OCI-LY3 (cell line): ENCODE measurements around the gene KIF3B.
"Not testable (repeated sequence)": the region's sequence is repeated elsewhere in the genome, so short reads cannot be mapped to it uniquely, and the experiment has no call there.

Source experiments
- H2AFZ ChIP-seq: fragments of 200-600, 300-600 bp; shearing (Covaris generic); 2 replicates; pipeline ENCODE4 v1.6.0; 2014; ENCODE audit warnings: antibody characterized with exemption, low read depth, low read length
- H3K27ac ChIP-seq: fragments of 200-600, 300-600 bp; sonication (generic); 2 replicates; pipeline ENCODE4 v1.5.1; 2014; ENCODE audit warnings: mild to moderate bottlenecking, low read length, moderate library complexity, mixed read lengths
- H3K27me3 ChIP-seq: fragments of 200-600, 300-600 bp; sonication (generic); 2 replicates; pipeline ENCODE4 v1.6.1; 2014; ENCODE audit warnings: low read depth, low read length, mixed read lengths
- H3K36me3 ChIP-seq: fragments of 200-600, 300-600 bp; sonication (generic); replicated peaks from 2 replicates; pipeline ENCODE3; 2014; ENCODE audit warnings: low read depth, low read length, mixed read lengths
- H3K4me1 ChIP-seq: fragments of 300-600, 200-600 bp; sonication (generic); 2 replicates; pipeline ENCODE4 v1.6.1; 2014; ENCODE audit warnings: low read length, mixed read lengths
- H3K4me2 ChIP-seq: fragments of 200-600, 300-600 bp; sonication (generic); 2 replicates; pipeline ENCODE4 v1.6.1; 2014; ENCODE audit warnings: low read length, mixed read lengths
- H3K4me3 ChIP-seq: fragments of 300-600, 200-600 bp; sonication (generic); 2 replicates; pipeline ENCODE4 v1.5.1; 2014; ENCODE audit warnings: antibody characterized with exemption, mild to moderate bottlenecking, low read length, moderate library complexity
- H3K79me2 ChIP-seq: fragments of 300-600, 200-600 bp; shearing (Covaris generic); 2 replicates; pipeline ENCODE4 v1.6.1; 2014; ENCODE audit warnings: mild to moderate bottlenecking, low read length, mixed read lengths
- H3K9ac ChIP-seq: fragments of 300-600, 200-600 bp; shearing (Covaris generic); 2 replicates; pipeline ENCODE4 v1.6.0; 2014; ENCODE audit warnings: mild to moderate bottlenecking, low read length, moderate library complexity
- H3K9me3 ChIP-seq: fragments of 200-600, 300-600 bp; shearing (Covaris generic); 2 replicates; pipeline ENCODE4 v1.6.1; 2014; ENCODE audit warnings: low read length, mixed read lengths; ENCODE audit not compliant: insufficient read depth
- H4K20me1 ChIP-seq: fragments of 200-600, 300-600 bp; sonication (generic); 2 replicates; pipeline ENCODE4 v1.6.1; 2016; ENCODE audit warnings: low read length, mixed read lengths; ENCODE audit not compliant: insufficient read depth
- EZH2phosphoT487 ChIP-seq: fragments of 200-600 bp; shearing (Covaris generic); IDR thresholded peaks from 2 replicates; pipeline ENCODE4 v1.6.1; 2018; ENCODE audit warnings: antibody characterized with exemption, mixed run types, low read depth
- TF ChIP-seq, protein P1 (sequence below): fragments of 200-600, 300-600 bp; sonication (generic); IDR thresholded peaks from 2 replicates; pipeline ENCODE4 v1.5.1; 2014; ENCODE audit warnings: antibody characterized with exemption, low read length, low read depth

The KIF3B gene

GRCh38 chr20:32249030-32249738, 28.3 kb upstream of the KIF3B start:
- no peaks in the 10 kb centered on the region for H4K20me1 ChIP-seq
- H3K36me3 ChIP-seq = peaks cover 3% of the 10 kb centered on the region
- no peak overlapping the region for H3K4me3 ChIP-seq
- peaks cover 16% of the 10 kb centered on the region; the same call in 1 of the 2 replicates for H3K27me3 ChIP-seq
- no peak overlapping the region for H3K27ac ChIP-seq
- no peak overlapping the region for H2AFZ ChIP-seq
- H3K4me1 ChIP-seq = peaks cover 6% of the 10 kb centered on the region; the same call in 1 of the 2 replicates
- 0 out of 2 replicates have a peak, but pooled peaks cover 4% of the 10 kb centered on the region for H3K9me3 ChIP-seq
- no peak overlapping the region for H3K4me2 ChIP-seq
- TF ChIP-seq, protein P1, sequence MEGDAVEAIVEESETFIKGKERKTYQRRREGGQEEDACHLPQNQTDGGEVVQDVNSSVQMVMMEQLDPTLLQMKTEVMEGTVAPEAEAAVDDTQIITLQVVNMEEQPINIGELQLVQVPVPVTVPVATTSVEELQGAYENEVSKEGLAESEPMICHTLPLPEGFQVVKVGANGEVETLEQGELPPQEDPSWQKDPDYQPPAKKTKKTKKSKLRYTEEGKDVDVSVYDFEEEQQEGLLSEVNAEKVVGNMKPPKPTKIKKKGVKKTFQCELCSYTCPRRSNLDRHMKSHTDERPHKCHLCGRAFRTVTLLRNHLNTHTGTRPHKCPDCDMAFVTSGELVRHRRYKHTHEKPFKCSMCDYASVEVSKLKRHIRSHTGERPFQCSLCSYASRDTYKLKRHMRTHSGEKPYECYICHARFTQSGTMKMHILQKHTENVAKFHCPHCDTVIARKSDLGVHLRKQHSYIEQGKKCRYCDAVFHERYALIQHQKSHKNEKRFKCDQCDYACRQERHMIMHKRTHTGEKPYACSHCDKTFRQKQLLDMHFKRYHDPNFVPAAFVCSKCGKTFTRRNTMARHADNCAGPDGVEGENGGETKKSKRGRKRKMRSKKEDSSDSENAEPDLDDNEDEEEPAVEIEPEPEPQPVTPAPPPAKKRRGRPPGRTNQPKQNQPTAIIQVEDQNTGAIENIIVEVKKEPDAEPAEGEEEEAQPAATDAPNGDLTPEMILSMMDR = no peak
- TF ChIP-seq EZH2phosphoT487 = no peak
- H3K9ac ChIP-seq = no peak overlapping the region
- no peaks in the 10 kb centered on the region for H3K79me2 ChIP-seq

DNA sequence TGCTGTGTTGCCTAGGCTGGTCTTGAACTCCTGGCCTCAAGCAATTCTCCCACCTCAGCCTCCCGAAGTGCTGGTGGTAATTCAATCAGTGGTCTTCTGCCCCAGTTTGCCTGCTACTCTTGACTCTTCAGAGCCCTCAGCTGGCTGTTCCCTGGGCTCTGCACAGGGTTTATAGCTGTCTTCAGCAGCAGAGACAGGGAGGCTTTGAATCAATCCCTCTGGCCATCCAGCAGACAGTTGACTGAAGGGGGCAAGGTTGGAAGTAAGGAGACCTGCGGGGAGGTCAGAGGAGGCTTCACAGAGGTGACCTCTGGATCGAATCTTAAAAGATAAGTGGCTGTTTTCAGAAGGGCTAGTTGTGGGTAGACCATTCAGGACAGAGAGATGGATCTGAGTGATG, 26.0 kb upstream of the KIF3B start:
- no peak overlapping the region for H3K27ac ChIP-seq
- peaks cover 9% of the 10 kb centered on the region for H3K4me1 ChIP-seq
- H4K20me1 ChIP-seq = no peaks in the 10 kb centered on the region
- no peak overlapping the region for H3K4me2 ChIP-seq
- H3K27me3 ChIP-seq = peaks cover 16% of the 10 kb centered on the region; the same call in 1 of the 2 replicates
- no peak overlapping the region for H3K9ac ChIP-seq
- TF ChIP-seq, protein P1 = no peak
- TF ChIP-seq EZH2phosphoT487 = no peak
- H2AFZ ChIP-seq = no peak overlapping the region
- peaks cover 3% of the 10 kb centered on the region for H3K36me3 ChIP-seq
- no peak overlapping the region for H3K4me3 ChIP-seq
- H3K79me2 ChIP-seq = no peaks in the 10 kb centered on the region
- H3K9me3 ChIP-seq = 0 out of 2 replicates have a peak, but pooled peaks cover 4% of the 10 kb centered on the region

DNA sequence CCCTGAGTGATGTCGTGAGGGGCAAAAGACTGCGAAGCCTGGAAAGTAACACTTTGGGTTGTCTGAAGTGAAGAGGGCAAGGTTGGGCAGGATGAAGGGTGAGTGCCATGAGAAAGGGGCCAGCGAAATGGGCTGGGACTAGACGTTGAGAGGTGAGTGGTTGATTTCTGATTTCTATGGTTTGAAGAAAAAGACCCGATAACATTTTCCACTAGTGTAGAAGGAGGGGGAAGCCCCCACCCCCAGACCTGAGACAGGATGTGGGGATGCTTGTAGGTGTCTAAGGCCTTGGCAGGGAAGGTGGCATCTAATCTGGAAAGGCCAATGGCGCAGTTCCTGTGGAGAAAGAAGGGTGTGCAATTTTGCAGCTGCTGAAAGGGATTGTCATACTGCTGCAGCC, 25.3 kb upstream of the KIF3B start:
- H3K36me3 ChIP-seq = peaks cover 3% of the 10 kb centered on the region
- H3K4me3 ChIP-seq = no peak overlapping the region
- H2AFZ ChIP-seq = no peak overlapping the region
- no peak for TF ChIP-seq EZH2phosphoT487
- TF ChIP-seq, protein P1 = no peak
- H3K27me3 ChIP-seq = peaks cover 16% of the 10 kb centered on the region; the same call in 1 of the 2 replicates
- H3K27ac ChIP-seq = no peak overlapping the region
- H3K4me1 ChIP-seq = peaks cover 16% of the 10 kb centered on the region
- H3K79me2 ChIP-seq = no peaks in the 10 kb centered on the region
- no peak overlapping the region for H3K4me2 ChIP-seq
- H3K9me3 ChIP-seq = 0 out of 2 replicates have a peak, but pooled peaks cover 4% of the 10 kb centered on the region
- no peaks in the 10 kb centered on the region for H4K20me1 ChIP-seq
- H3K9ac ChIP-seq = no peak overlapping the region

DNA sequence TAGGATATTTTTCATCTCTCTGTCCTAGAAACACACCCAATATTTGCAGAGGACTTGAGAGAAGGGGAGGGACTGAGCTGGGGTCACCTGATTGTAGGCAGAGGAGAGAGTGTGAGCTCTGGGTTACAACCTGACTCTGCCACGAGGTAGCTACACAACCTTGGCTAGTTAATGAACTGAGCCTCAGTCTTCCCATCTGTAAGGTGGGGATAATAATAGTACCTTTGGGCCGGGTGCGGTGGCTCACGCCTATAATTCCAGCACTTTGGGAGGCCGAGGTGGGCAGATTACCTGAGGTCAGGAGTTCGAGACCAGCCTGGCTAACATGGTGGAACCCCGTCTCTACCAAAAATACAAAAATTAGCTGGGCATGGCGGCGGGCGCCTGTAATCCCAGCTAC, 16.5 kb upstream of the KIF3B start:
- not testable (repeated sequence) for H3K9me3 ChIP-seq, H2AFZ ChIP-seq, H3K4me3 ChIP-seq, H3K27me3 ChIP-seq, H3K79me2 ChIP-seq, H3K4me2 ChIP-seq, H3K36me3 ChIP-seq, H3K27ac ChIP-seq, H4K20me1 ChIP-seq, H3K9ac ChIP-seq
- H3K4me1 ChIP-seq = peaks cover 13% of the 10 kb centered on the region
